GM21786 (cell line): Measurements from ENCODE around the gene R3HCC1L.
"Not testable (repeated sequence)": the region's sequence is repeated elsewhere in the genome, so short reads cannot be mapped to it uniquely, and the experiment has no call there.

Experiments used
- ATAC-seq: cut with Tn5 transposase; IDR thresholded peaks from one replicate; pipeline ENCODE4 v1.9.1; 2021; ENCODE audit not compliant: unreplicated experiment

The R3HCC1L gene

DNA sequence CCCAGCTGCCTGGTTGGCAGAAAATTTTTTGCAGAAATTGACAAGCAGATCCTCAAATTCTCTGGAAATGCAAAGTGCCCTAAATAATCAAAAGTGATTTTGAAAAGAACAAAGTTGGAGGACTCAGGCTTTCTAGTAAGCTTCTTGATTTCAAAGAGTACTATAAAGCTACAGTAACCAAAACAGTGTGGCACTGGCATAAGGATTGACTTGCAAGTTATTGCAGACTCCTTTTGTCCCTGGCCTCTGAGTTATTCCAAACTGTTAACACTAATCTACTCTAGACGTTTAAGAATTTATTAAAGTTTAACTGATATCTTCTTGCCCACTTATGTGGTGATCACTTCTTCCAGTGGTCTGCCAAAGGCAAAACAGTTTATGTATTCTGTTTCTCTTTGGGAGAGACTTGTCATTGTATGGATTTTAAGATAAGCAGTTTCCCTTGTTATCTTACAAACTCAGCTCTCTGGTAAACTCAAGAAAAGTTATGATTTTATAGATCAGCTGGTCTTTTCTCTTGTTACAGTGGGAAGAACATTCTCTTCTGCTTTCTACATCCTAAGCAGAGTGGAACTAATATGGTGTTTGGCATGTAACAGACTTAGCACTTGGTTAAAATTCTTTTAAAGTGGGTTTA, 92.2 kb downstream of the R3HCC1L start:
- no peak for ATAC-seq

DNA sequence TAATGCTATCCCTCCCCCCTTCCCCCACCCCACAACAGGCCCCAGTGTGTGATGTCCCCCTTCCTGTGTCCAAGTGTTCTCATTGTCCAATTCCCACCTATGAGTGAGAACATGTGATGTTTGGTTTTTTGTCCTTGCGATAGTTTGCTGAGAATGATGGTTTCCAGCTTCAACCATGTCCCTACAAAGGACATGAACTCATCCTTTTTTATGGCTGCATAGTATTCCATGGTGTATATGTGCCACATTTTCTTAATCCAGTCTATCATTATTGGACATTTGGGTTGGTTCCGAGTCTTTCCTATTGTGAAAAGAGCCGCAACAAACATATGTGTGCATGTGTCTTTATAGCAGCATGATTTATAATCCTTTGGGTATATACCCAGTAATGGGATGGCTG, 93.3 kb downstream of the R3HCC1L start:
- not testable (repeated sequence) for ATAC-seq

DNA sequence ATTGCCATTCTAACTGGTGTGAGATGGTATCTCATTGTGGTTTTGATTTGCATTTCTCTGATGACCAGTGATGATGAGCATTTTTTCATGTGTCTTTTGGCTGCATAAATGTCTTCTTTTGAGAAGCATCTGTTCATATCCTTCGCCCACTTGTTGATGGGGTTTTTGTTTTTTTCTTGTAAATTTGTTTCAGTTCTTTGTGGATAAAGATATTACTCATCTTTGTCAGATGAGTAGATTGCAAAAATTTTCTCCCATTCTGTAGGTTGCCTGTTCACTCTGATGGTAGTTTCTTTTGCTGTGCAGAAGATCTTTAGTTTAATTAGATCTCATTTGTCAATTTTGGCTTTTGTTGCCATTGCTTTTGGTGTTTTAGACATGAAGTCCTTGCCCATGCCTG, 93.8 kb downstream of the R3HCC1L start:
- ATAC-seq: not testable (repeated sequence)

DNA sequence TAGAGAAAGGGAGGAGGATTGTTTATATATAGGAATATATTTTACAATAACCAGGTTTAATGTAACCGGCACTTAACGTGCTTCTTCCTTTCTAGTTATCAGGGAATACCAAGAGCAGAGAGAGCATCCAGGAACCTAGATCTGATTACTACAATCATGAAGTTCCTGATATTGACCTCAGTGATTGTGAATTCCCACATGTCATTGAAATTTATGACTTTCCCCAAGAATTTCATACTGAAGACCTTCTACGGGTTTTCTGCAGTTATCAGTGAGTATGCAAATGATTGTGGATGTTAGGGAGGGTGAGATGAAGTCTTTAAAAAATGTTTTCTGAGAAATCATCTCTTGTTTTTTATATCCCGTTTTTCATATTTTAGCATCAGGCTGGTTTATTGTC, 97.0 kb downstream of the R3HCC1L start:
- ATAC-seq: no peak

DNA sequence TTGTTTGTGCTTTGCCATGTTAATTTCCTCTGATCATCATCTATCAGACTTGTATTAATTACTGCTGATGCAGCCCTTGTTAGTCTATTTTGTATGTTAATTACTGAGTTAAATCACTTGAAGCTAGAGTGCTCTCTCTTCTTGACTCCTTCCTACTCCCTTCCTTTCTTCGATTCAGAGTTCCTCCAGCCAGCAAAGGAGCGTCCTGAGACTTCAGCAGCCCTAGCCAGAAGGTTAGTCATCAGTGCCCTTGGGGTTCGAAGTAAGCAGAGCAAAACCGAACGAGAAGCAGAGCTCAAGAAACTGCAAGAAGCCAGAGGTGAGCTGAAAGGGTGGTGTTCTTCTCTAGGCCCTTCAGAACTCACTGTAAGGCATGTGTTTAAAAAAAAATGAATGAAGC, 101.4 kb downstream of the R3HCC1L start:
- no peak for ATAC-seq

DNA sequence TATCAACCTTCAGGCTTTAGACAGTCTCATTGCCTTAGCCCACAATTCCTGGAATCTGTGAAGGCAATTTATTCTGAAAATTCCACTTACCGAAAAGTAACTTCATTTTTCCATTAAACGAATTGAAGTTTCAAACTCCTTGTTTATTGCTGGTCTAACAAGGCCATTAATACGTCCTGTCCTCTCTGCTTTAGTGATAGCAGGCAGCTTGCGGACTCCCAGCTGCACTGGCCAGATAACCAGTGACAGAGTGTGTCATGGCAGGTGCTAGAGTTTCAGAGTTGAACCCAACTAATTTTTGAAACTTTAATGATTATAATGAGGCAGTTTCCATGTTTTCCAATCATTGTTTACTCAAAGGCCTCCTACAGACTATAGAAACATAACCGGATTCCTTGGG, 102.4 kb downstream of the R3HCC1L start:
- no peak for ATAC-seq

DNA sequence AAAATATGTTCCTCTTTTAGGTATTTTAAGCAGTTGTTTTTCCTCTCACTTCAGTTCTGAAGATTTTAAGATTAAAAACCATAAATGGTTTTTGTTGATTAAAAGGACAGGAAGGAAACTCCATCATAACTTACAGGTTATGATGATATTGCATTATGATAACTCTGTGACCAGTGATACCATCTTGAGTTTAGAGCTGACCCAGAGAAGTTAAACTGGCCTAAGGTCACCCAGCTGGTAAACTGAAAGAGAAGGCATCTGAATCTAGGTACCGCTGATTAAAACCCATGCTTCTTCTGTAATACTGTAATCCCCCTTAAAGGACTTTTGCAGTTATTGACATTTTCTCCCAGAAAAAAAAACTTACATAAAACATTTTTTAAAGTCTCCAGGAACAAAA, 103.9 kb downstream of the R3HCC1L start:
- no peak for ATAC-seq

DNA sequence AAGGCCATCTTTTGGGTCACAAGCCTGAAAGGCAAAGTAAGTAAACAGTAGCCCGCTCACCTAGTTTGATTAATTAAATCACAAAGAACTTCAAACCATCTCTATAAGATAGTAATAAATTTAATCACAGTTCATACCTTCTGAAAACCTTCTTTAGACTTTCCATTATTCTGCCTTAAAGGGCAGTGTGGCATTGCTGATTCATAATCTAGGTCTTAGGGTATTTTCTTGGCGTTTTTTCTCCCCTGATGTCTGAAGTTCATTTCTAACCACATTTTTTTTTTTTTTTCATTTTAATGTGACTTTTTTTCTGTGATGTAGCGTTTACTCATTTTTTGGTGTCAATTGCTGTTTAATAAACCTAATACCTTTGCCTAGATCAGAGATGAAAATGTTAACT, 106.1 kb downstream of the R3HCC1L start:
- no peak for ATAC-seq

DNA sequence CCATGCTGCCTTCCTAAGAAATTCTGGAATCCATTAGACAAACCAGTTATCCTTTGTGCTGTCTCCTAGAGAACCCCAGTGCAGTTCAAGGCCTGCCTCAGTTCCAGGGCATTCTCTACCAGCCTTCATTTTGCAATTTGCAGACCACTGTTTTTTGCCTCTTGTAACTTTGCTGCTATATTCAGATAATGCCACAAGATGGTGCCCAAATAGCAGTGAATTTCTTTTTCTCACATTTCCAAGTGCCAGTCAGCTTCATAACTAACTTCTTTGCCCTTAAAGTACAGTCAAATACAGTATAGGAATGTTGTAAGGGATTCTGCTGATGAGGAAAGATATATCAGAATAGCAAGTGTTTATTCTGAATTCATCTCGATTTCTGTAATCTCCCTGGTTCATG, 108.4 kb downstream of the R3HCC1L start:
- no peak for ATAC-seq

DNA sequence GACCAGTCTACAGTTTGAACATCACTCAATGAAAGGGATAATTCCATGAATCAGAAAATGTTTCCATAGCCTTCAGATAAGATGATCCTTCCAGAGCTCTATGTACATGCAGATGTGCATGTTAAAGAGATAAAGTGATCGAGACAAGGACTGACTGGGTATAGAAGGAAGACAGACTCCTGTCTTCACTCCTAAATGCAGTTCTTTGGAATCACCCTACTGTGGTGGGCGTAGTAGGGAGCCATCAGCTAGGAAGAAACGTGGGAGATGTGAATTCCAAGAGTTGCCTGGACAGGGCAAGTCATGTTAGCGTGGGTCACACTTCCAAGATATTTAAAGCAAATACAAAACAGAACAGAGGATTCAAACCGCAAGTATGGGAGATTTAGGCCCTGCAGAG, 109.7 kb downstream of the R3HCC1L start:
- no peak for ATAC-seq

DNA sequence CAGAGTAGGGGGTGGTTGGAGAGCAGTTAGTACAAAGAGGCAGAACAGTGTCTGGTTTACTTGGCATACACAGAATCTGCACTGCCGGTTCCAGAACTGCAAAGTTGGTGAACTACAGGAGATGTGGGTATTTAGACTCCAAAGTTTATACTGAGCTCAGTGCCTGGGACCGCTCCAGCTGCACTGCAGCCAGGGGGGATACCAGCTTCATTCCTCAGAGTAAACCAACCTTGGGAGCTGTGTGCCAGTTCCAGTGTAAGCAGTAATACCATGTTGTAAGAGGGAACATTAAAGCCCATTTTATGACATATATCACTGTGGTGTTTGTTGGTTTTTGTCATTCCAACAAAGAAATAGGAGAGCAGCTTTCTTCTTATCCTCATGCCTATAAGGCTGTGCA, 110.1 kb downstream of the R3HCC1L start:
- no peak for ATAC-seq

DNA sequence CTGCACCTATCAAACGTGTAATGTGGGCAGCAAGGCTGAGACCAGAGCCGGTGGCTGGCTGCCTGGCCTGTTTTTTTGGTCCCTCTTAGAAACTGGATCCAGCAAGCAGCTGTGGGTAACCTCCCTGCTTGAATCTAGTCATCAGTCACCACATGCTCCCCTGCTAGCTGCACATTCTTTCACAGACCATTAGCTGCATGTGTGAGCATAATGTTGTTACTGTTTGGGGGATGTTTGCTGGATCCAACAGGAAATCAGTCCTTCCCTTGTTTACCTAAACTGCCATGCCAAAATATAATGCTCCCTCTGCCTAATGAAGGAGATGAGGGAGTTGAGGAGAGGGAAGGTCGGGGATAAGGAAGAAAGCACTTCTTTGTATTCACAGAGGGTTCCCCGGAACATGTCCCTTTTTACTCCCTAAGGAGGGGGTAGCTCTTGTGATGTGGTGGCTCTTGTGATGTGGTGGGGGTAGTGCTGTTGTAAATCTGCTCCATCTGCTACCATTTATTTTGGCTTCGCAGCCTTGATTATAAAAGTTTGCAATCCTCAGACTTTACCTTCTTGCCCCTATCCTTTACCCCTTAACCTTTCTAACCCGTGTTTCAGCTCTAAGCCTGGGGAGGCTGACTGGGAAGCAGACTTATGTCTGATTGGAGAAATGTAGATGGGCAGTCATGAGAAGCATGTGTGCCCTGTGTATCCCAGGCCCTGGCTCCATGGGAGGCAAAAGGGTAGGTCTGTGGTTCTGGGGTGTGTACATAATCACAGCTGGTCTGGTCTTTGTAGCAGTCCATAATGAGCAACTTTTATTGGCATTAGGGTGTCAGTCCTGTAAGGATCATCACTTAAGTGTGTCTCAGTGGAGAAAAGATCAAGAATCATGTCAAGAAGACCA, 112.7 kb downstream of the R3HCC1L start:
- ATAC-seq: no peak

DNA sequence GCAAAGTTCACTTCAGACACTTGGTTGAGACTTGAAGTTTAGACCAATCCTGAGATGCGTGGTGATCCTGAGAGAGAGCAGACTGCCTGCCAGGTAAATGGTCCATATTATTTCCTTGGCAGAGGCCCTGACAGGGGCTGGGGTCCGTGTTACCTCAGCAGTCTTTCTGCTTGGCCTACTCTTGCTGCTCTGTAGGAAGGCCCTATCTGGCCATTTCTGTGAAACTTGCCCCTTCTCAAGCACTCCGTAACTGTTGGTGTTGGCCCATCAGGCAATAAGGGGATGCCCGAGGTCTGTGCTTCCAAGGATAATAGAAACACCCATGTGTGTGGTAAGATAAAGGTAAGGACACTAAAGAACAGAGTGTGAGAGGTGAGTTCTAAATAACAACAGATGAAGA, 113.6 kb downstream of the R3HCC1L start:
- no peak for ATAC-seq

DNA sequence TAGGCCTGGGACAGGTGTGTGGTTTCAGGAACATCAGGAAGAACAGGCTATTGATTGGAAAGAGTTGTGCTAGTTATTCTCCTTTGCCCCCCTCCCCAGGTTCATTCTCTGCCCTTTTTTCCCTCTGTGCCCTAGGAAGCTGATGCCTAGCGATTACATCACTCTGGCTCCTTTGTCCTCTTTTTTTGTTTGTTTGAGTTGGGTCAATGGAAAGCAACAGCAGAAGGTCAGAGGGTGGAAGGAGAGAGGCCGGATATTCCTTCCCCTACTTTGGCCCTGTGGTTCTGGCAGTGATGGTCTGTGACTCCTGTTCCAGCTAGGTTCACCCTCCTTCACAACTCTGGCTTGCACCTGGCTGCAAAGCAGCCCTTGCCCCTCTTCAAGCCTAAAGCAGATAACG, 114.7 kb downstream of the R3HCC1L start:
- ATAC-seq: no peak

DNA sequence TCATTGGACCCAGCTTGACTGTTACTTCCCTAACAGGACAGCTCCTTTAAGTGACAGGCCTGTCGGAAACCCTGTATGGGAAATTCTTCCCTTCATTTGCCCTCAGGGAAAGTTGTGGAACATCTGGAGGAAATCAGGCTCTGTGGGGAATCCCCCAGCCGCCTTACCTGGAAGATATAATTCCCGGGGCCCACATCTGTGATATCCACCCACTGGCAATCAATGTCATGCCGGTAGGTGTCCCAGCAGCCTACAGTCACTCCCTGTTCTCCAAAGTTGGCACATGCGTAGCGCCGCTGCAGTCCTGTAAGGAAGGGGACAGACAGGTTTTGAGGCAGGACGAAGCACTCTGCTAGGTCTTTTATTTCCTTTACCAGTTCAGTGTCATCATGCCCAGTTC, 116.9 kb downstream of the R3HCC1L start:
- no peak for ATAC-seq

DNA sequence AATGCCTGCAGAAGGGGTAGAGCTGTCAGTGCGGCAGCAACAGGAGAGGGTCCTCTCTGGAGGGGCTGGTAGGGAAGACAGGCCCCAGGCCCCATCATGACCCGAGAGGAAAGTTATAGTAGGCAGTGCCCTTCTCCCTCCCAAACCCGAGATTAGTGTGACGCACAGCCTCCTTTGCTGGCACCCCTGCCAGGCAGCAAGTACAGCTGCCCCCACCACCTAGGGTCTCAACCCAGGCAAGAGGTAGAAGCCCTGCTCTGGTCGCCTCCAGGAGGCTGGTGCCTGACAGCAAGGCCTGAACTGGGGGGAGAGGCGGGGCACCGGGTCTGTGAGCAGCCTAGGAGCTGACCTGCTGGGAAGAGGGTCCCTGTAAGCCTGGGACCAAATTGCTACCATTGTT, 118.0 kb downstream of the R3HCC1L start:
- no peak for ATAC-seq

DNA sequence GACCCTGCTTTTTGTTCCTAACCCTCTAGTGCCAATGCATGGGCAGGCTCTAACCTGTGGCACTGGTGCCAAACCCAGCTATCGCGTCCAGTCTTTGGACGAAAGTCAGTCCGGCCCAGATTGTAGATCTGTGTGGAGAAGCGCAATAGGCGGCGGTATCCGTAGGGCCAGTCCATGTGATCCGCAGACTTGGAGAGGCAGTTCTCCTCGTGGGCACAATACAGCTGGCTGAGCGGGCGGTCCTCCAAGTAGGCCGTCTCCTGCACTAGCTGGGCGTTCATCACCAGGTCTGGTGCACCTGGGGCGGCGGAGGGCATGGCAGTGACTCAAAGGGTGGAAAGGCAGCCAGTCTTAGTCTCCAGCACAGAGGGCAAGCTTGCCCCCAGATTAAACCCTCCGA, 119.0 kb downstream of the R3HCC1L start:
- no peak for ATAC-seq

DNA sequence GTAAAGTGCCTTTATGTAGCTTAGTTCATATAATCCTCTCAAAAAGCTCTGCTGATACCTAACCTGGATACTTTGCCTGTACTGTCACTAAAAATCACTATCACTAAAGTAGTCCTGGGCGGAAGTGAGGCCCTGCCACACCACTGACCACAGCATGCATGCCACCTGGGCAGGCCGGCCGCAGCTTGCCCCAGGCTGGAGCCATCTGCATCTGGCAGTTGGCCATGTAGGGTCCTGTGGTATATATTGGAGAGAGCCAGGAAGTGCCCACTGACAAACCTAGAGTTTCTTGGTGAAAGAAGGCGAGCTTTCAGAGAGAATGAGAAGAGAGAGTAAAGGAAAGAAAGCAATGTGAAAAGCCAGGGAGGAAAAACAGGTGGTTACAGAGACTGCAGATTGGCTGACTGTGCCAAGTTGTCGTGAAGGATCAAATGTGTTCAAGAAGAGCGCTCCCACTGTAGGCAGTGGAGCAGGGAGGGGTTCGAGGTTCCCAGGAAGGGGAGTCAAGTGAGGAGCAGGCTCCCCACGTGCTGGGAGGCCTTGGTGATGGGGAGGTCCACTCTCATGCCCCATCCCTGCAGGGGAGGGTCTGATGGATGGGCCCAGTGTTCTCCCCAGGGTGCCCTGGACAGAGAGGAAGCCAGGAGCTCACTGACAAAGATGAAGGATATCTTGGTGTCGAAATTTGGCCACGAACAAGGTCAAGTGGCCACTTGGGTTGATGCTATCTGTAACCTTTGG, 119.9 kb downstream of the R3HCC1L start:
- no peak for ATAC-seq

DNA sequence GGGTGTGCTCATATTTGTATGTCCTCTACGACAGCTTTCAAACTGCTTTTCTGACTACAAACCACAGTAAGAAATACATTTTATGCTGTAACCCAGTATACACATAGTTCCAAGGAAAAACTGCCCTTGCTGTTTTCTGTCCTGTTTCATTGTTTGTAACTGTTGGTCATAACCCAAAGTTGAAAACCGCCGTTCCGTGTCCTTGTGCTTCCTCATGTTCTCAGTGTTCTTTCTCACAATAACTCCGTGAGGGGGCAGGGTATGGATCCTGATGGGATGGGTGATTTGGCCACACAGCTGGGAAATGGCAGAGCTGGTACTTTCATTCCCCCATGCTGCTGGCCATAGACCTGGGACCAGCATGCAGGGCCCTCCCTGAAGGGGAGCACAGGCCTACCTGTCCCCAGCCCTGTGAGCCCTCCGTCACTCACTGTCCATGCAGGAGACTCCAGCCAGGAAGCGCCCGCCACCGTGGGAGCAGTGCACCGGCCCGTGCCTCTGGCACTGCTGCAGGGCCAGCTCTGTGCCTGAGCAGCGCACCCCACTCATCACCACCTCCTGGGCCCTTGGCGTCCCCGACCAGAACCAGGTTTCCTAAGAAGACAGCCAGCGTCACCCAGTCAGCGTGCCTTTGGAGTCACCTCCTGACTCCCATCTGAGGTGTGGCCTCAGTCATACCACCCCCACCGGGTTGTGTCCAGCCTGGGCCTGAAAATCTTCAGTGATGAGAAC, 120.9 kb downstream of the R3HCC1L start:
- ATAC-seq: no peak

DNA sequence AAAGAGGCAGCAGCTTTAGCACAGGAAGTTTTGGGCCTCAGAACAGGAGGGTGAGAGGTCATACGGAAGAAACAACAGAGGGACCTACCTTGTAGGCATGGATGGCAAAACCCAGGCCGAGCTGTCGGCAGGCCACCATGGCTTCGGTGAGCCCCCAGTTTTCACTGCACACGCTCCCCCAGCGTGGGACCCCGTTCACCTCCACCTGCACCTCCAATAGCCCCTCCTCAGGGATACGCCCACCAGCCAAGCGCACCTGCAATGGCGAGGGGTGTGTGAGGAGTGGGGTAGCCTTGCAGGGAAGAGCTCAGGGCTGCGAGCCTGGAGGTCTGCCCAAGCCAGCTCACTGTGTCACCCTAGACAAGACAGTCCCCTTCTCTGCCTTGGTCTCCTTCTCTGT, 122.2 kb downstream of the R3HCC1L start:
- no peak for ATAC-seq

DNA sequence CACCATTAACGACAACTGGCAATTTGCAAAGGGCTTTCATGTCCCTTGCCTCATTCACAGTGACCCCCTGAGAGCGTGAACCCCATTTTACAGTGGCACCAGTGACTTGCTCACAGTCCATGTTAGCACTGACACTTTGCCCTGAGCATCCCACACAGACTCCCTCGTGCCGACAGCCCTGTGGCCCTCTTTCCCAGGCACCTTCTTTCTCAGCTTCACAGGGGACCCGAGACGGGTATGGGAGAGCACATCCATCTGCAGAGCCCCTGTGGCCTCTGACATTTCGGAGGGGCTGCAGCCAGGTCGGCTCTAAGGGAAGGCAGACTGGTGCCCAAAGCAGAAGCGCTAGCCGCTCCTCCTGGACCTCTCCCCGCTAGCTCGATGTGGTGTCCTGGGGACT, 122.7 kb downstream of the R3HCC1L start:
- ATAC-seq: no peak
